Measurements from ENCODE around the gene CATSPERD. TPM values are rescaled to one million over a fixed set of nuclear protein-coding genes. Genes with fewer than 3 reads are reported as not detected.

The CATSPERD gene
- total and polyA plus RNA-seq, 9 of the 15 experiments (the other 6 are each of a cell fraction or from before 2014, with no cell fraction given), result not detected

DNA sequence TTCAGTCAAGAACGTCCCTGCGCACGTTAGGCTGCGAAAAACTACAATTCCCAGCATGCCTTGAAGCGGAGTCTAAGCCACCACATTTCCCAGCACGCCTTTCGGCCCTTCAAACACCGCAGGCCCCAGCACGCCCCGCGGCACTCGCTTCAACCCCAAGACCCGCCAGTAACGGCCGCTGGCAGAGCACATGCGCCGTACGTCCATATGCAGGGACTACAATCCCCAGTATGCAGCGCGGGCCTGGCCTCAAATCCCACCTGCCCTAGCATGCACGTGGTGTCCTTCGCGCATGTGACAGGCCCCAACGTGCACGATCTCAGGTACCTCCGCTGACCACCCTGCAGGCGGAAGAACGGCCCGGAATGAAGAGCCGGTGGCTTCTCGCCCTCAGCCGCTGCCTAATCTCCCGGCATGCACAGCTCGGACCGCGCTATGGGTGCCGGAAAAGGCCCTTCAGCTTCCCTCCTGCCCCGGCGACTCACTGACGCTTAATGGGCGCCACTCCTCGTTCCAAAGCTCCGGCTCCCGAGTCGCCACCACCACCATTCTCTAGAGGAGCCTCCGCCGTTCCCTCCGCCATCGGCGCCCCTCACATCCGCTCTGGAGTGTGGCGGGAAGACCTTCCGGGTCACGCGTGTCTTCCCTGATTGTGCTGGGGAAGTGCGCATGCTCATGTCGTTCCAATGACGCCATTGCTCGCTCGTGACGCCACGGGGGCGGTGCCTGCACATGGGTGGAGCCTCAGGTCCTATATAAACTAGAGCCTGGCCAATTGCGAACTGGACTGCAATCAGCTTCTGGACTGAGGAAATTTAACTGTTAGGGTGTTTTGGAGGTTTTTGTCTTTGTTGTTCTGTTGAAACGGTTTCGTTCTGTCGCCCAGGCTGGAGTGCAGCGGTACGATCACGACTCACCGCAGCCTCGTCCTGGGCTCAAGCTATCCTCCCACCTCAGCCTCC is 70.4 kb downstream of the CATSPERD start, which contains the start of gene DUS3L (continued):
- TF ChIP-seq SAP30 (IDR thresholded peaks at IDR 0.05; ENCODE audit: borderline replicate concordance, insufficient read depth, low read depth, low read length, poor library complexity, severe bottlenecking) (peak; percentile 99), ZNF785 (CRISPR knock-in tag; IDR thresholded peaks at IDR 0.05) (no peak), SMARCA4 (IDR thresholded peaks at IDR 0.05) (peak; percentile 38; the same call in 1 of the 2 replicates), ZBTB7A (IDR thresholded peaks at IDR 0.05; ENCODE audit: borderline replicate concordance, control insufficient read depth, low read depth, low read length) (peak; percentile 69; the same call in 1 of the 2 replicates), L3MBTL2 (IDR thresholded peaks at IDR 0.05) (peak; percentile 97), GABPB2 (CRISPR knock-in tag; conservative IDR thresholded peaks at IDR 0.05) (no peak; the same call in 1 of the 2 replicates), ZNF24 (IDR thresholded peaks at IDR 0.05) (no peak), ZFX (CRISPR knock-in tag; IDR thresholded peaks at IDR 0.05) (peak; percentile 94), EHMT2 (IDR thresholded peaks at IDR 0.05) (no peak), PHF8 (IDR thresholded peaks at IDR 0.05; ENCODE audit: borderline replicate concordance, low read length) (peak; percentile 99), MBD2 (IDR thresholded peaks at IDR 0.05; ENCODE audit: borderline replicate concordance, low read depth) (peak; percentile 83), ZNF436 (CRISPR knock-in tag; IDR thresholded peaks at IDR 0.05) (0 out of 2 replicates have a peak, but pooled peaks have one; percentile 51), XRCC4 (IDR thresholded peaks at IDR 0.05; ENCODE audit: extremely low read depth, insufficient read depth, insufficient read length) (no peak), MAFK (IDR thresholded peaks at IDR 0.05; ENCODE audit: low read length) (no peak)
- TF ChIP-seq, protein P1, sequence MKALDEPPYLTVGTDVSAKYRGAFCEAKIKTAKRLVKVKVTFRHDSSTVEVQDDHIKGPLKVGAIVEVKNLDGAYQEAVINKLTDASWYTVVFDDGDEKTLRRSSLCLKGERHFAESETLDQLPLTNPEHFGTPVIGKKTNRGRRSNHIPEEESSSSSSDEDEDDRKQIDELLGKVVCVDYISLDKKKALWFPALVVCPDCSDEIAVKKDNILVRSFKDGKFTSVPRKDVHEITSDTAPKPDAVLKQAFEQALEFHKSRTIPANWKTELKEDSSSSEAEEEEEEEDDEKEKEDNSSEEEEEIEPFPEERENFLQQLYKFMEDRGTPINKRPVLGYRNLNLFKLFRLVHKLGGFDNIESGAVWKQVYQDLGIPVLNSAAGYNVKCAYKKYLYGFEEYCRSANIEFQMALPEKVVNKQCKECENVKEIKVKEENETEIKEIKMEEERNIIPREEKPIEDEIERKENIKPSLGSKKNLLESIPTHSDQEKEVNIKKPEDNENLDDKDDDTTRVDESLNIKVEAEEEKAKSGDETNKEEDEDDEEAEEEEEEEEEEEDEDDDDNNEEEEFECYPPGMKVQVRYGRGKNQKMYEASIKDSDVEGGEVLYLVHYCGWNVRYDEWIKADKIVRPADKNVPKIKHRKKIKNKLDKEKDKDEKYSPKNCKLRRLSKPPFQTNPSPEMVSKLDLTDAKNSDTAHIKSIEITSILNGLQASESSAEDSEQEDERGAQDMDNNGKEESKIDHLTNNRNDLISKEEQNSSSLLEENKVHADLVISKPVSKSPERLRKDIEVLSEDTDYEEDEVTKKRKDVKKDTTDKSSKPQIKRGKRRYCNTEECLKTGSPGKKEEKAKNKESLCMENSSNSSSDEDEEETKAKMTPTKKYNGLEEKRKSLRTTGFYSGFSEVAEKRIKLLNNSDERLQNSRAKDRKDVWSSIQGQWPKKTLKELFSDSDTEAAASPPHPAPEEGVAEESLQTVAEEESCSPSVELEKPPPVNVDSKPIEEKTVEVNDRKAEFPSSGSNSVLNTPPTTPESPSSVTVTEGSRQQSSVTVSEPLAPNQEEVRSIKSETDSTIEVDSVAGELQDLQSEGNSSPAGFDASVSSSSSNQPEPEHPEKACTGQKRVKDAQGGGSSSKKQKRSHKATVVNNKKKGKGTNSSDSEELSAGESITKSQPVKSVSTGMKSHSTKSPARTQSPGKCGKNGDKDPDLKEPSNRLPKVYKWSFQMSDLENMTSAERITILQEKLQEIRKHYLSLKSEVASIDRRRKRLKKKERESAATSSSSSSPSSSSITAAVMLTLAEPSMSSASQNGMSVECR (CRISPR knock-in tag; IDR thresholded peaks at IDR 0.05), result peak; percentile 100
- TF ChIP-seq, protein P2, sequence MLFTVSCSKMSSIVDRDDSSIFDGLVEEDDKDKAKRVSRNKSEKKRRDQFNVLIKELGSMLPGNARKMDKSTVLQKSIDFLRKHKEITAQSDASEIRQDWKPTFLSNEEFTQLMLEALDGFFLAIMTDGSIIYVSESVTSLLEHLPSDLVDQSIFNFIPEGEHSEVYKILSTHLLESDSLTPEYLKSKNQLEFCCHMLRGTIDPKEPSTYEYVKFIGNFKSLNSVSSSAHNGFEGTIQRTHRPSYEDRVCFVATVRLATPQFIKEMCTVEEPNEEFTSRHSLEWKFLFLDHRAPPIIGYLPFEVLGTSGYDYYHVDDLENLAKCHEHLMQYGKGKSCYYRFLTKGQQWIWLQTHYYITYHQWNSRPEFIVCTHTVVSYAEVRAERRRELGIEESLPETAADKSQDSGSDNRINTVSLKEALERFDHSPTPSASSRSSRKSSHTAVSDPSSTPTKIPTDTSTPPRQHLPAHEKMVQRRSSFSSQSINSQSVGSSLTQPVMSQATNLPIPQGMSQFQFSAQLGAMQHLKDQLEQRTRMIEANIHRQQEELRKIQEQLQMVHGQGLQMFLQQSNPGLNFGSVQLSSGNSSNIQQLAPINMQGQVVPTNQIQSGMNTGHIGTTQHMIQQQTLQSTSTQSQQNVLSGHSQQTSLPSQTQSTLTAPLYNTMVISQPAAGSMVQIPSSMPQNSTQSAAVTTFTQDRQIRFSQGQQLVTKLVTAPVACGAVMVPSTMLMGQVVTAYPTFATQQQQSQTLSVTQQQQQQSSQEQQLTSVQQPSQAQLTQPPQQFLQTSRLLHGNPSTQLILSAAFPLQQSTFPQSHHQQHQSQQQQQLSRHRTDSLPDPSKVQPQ (CRISPR knock-in tag; IDR thresholded peaks at IDR 0.05; ENCODE audit: borderline replicate concordance), result no peak
- TF ChIP-seq, protein P3, sequence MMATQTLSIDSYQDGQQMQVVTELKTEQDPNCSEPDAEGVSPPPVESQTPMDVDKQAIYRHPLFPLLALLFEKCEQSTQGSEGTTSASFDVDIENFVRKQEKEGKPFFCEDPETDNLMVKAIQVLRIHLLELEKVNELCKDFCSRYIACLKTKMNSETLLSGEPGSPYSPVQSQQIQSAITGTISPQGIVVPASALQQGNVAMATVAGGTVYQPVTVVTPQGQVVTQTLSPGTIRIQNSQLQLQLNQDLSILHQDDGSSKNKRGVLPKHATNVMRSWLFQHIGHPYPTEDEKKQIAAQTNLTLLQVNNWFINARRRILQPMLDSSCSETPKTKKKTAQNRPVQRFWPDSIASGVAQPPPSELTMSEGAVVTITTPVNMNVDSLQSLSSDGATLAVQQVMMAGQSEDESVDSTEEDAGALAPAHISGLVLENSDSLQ (IDR thresholded peaks at IDR 0.05), result peak; percentile 55

Data from K562 (cell line).